Measurements from ENCODE around the gene TBC1D22B.

TBC1D22B gene

GRCh38 chr6:37369321-37370201, 112.0 kb downstream of the TBC1D22B start:
- no peak for DNase-seq (ENCODE audit: low read depth)
- TF ChIP-seq, protein P1, sequence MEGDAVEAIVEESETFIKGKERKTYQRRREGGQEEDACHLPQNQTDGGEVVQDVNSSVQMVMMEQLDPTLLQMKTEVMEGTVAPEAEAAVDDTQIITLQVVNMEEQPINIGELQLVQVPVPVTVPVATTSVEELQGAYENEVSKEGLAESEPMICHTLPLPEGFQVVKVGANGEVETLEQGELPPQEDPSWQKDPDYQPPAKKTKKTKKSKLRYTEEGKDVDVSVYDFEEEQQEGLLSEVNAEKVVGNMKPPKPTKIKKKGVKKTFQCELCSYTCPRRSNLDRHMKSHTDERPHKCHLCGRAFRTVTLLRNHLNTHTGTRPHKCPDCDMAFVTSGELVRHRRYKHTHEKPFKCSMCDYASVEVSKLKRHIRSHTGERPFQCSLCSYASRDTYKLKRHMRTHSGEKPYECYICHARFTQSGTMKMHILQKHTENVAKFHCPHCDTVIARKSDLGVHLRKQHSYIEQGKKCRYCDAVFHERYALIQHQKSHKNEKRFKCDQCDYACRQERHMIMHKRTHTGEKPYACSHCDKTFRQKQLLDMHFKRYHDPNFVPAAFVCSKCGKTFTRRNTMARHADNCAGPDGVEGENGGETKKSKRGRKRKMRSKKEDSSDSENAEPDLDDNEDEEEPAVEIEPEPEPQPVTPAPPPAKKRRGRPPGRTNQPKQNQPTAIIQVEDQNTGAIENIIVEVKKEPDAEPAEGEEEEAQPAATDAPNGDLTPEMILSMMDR (conservative IDR thresholded peaks at IDR 0.05; ENCODE audit: low read depth, low read length): no peak
- H3K4me3 ChIP-seq (ENCODE audit: low read length): no peak overlapping the region

DNA sequence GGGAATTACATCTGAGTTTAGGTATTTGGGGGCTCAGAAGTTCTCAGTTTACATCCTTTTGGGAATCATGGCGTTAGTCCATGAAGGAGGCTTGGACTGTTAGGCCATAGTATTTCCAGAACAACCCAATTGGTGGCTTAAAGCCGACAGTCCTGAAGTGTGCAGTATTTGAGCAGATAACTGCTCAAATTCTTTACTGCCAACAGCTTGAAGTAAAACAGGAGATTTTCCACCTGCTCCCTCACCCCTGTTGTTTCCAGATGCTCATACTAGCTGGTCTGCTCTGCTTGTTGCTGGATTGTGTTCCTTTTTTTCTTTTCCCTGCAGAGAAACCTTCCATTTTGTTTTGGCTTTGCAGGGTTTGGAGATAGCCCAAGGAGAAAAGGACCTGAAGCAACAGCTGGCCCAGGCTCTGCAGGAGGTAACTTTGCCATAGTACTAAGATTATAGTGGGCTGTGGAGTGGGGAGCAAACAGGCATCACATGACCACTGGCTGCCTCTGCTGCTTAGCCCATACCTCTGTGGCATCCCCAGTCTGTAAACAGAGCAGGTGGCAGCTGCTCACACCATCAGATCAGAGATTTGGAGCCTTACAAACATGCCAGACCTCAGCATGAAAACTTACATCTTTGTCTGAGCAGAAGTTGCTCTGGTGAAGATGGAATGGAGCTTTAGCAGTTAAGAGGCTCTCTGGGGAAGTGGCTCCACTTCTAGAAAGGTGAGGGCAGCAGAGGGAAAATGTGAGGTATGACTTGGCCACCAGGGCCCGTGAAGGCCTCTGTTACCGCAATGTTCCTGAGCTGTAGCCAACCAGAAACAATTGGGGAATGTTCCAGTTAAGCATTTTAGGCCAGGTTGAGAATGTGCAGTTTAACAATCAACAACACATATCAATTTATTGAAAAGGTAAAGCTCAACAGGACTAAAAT, 113.8 kb downstream of the TBC1D22B start:
- TF ChIP-seq, protein P1 (conservative IDR thresholded peaks at IDR 0.05; ENCODE audit: low read depth, low read length): no peak
- no peak for DNase-seq (ENCODE audit: low read depth)
- no peak overlapping the region for H3K4me3 ChIP-seq (ENCODE audit: low read length)

- DNase-seq (ENCODE audit: low read depth): no peak
- TF ChIP-seq, protein P1 (conservative IDR thresholded peaks at IDR 0.05; ENCODE audit: low read depth, low read length): no peak
- no peak overlapping the region for H3K4me3 ChIP-seq (ENCODE audit: low read length)
Measured at GRCh38 chr6:37372116-37372515, 114.5 kb downstream of the TBC1D22B start.

- H3K4me3 ChIP-seq (ENCODE audit: low read length): no peak overlapping the region
- DNase-seq (ENCODE audit: low read depth): no peak
- TF ChIP-seq, protein P1 (conservative IDR thresholded peaks at IDR 0.05; ENCODE audit: low read depth, low read length): no peak
Measured at GRCh38 chr6:37373822-37374471, 116.4 kb downstream of the TBC1D22B start.

- DNase-seq (ENCODE audit: low read depth): no peak
- TF ChIP-seq, protein P1 (conservative IDR thresholded peaks at IDR 0.05; ENCODE audit: low read depth, low read length): no peak
- H3K4me3 ChIP-seq (ENCODE audit: low read length): no peak overlapping the region
Measured at GRCh38 chr6:37375376-37375775, 117.8 kb downstream of the TBC1D22B start.

- DNase-seq (ENCODE audit: low read depth): no peak
- no peak overlapping the region for H3K4me3 ChIP-seq (ENCODE audit: low read length)
- TF ChIP-seq, protein P1 (conservative IDR thresholded peaks at IDR 0.05; ENCODE audit: low read depth, low read length): no peak
Measured at GRCh38 chr6:37376078-37376743, 118.6 kb downstream of the TBC1D22B start.

All from retinal pigment epithelial cell (primary cell).